NCI-H187 treated with DMSO at 0.1 percent for 48 hours (cell line): ENCODE measurements around the gene ARHGEF12.

Experiments used
- DNase-seq: peaks from one replicate; lab custom pipeline; 2025; lab: John Stamatoyannopoulos, UW

The ARHGEF12 gene, protein sequence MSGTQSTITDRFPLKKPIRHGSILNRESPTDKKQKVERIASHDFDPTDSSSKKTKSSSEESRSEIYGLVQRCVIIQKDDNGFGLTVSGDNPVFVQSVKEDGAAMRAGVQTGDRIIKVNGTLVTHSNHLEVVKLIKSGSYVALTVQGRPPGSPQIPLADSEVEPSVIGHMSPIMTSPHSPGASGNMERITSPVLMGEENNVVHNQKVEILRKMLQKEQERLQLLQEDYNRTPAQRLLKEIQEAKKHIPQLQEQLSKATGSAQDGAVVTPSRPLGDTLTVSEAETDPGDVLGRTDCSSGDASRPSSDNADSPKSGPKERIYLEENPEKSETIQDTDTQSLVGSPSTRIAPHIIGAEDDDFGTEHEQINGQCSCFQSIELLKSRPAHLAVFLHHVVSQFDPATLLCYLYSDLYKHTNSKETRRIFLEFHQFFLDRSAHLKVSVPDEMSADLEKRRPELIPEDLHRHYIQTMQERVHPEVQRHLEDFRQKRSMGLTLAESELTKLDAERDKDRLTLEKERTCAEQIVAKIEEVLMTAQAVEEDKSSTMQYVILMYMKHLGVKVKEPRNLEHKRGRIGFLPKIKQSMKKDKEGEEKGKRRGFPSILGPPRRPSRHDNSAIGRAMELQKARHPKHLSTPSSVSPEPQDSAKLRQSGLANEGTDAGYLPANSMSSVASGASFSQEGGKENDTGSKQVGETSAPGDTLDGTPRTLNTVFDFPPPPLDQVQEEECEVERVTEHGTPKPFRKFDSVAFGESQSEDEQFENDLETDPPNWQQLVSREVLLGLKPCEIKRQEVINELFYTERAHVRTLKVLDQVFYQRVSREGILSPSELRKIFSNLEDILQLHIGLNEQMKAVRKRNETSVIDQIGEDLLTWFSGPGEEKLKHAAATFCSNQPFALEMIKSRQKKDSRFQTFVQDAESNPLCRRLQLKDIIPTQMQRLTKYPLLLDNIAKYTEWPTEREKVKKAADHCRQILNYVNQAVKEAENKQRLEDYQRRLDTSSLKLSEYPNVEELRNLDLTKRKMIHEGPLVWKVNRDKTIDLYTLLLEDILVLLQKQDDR (N-terminal part only)

DNA sequence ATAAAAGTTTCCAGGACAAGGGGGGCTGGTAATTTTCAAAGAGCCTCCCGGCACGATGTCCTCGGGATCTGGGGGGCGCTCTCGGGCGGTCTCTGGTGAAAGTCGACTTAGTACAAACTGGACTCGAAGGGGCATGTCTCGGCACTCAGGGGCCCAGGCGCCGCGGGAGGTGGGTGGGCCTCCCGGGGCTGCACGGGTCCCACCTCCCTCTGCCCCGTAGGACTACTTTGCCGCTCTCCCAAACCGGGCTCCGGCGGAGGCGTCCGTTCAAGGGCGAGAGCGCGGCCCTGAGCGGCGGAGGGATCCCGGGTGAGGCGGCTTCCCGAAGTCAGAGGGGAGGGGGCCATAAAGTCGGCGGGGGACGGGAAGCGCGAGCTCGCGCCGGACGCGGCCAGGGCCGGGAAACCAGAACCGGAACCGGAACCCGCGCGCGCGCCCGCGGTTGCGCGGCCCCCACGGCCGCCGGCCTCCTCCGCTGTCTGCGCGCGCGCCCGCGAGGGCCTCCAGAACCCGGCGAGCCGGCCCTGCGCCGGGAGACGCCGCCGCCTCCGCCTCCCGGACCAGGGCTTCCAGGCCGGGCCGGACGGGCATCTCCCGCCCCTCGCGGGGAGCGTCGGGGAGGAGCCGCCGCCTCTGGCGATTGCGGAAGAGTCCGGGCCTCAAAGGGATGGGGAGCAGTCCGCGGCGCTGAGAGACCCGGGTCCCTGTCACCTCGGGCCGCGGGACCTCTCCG is at the start of gene ARHGEF12:
TSS of gene ARHGEF12 (plus strand) at position 506 of the 733 bp plus-strand sequence. CDS start 831 bp downstream, outside the sequence.
- DNase-seq: peak; percentile 51

DNA sequence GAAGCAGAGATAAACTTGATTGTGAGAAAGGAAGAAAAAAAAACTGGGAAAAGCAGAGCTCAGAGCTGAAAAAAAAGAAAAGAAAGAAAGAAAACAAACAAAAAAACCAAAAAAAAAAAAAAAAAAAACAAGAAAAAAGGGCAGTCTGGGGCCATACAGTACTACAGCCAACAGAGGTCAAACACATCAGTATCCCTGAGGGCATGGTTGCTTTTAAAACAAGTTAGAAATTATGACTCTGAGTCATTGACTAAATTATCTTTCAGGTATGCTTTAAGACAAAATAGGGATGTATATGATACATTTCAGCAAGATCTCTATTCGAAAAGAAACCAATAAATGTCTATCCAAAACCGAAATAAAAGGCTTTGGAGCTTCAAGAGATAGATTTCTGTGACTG is 48.2 kb upstream of the ARHGEF12 start:
- DNase-seq: no peak

DNA sequence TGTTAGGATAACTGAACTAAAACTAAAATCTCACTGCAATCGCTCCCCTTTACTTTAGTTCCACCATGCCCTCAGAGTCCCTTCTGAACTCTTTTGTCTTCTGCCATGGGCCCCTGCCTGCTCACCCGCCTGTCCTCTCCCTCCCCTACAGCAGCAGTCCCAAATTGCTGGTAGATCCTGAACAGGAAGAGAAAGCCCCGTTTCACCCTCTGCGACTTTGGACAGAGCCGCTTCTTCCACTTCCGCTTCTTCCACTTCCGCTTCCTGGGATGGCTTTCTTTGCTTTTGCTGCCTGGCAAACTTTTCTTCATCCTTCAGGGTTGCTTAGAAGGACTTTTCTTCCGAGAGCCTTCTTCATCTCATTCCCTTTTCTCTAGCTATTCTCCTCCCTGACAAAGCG is 46.8 kb upstream of the ARHGEF12 start:
- DNase-seq: no peak

DNA sequence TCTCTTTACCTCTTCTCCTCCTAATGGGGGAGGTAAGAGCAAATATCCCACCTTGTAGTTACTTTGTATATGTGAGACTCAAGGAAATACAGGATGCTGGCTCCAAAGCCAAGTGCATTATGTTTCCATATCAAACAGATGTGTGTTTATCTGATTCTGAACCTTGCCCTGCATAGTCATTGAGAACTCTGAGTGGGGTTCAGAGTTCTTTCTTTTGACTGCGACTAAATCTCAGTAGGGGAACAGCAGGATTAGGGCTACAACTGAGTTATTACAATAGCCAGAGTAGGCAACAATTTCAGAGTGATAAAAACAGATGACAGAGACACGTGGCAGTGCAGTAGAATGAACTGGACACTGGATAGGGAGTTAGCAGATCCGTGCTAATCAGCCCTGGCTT is 45.3 kb upstream of the ARHGEF12 start:
- no peak for DNase-seq

DNA sequence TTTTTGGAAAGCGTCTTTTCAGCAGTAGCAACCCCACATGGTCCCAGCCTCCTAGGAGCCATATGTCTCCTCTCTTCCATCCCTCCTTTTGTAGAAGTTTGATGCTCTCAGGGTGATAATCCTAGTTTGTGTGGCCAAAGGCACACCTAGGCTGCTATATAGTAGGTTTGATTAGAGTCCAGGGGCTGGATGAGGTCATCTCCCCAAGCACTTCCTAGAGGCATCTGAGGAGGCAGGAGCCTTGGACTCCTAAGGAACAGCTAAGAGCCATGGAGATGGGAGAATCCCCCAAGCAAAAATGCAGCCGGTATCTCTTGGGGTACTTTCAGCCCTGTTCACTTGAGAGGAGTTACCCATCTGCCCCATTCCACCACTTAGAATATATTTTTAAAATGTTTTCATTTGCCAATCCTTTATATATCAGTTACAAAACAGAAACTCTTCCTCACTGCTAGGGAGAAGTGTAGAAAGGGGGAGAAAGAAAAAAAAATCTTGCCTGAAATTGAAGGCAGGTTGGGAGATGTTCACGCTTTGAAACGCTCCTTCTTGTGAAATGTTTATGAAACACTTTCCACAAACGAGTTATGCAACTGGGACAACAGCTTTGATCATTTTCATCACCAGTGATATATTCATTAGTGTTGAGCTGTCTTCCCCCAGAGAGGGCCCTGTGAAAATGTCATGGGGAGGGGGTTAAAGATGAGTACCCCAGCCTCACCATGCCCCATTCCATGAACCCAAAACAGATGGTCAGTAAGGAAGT is 43.0 kb upstream of the ARHGEF12 start:
- DNase-seq: no peak

DNA sequence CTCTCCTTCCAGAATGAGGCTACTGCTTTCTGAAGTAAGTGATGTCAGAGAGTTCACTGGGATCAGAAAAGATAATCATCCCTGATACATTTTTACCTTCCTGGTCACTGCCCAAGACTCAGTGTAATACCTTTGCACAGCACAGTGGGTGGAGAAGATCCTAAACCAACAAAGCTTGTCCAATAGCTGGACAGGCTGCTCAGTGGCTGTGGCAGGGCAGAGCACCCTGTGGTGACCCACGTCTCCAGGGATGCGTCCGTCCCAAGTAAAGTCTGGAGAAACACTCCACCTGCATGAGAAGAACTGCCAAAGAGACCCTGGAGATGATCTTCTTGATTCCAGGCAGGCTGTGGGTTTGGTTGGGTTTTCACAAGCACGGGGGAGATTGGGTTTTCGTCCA is 42.1 kb upstream of the ARHGEF12 start:
- DNase-seq: no peak

DNA sequence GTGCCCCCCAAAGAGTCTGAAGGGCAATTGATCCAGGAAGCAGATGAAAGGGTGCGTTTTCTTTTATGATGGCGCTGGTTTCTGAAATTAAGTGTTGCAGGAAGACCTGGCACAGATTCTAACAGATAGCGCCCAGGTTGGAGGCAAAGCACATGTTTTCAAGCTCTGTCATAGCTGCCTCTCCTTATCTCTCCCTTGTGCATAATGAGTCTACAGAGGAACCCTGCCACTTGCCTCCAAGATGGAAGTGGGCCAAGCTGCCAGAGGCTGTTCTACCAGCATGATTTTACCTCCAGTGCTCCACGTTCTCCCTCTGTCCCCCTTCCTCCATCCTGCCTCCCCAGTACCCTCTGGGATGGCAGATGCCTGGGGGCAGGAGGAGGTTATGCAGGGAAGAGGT is 41.1 kb upstream of the ARHGEF12 start:
- DNase-seq: no peak

DNA sequence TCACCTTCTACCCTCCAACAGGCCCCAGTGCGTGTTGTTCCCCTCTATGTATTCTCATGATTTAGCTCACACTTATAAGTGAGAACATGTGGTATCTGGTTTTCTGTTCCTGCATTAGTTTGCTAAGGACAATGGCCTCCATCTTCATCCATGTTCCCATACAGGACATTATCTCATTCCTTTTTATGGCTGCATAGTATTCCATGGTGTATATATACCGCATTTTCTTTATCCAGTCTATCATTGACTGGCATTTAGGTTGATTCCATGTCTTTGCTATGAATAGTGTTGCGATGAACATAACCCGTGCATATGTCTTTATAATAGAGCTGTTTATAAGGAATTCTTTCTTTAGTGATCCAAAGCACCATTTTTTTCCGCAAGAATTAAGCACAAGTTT is 39.7 kb upstream of the ARHGEF12 start:
- DNase-seq: no peak

DNA sequence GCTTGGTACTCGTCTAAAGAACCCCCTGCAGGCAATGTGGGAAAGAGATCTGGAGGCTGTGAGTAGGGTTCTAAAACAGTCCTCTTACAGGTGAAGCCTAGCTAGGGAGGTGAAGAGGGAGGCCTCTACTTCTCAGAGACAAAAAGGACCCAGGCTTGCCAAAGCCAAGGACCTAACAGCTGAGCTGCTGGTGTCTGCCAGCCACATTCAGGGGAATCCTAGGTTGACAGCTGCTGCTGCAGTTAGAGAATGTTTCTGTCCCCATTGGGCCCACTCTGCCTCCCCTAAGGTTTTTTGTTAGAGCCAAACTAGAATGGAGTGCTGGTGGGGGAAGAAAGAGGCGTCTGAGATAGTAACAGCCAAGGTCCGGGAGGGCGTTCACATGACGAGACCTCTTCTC is 37.8 kb upstream of the ARHGEF12 start:
- no peak for DNase-seq

DNA sequence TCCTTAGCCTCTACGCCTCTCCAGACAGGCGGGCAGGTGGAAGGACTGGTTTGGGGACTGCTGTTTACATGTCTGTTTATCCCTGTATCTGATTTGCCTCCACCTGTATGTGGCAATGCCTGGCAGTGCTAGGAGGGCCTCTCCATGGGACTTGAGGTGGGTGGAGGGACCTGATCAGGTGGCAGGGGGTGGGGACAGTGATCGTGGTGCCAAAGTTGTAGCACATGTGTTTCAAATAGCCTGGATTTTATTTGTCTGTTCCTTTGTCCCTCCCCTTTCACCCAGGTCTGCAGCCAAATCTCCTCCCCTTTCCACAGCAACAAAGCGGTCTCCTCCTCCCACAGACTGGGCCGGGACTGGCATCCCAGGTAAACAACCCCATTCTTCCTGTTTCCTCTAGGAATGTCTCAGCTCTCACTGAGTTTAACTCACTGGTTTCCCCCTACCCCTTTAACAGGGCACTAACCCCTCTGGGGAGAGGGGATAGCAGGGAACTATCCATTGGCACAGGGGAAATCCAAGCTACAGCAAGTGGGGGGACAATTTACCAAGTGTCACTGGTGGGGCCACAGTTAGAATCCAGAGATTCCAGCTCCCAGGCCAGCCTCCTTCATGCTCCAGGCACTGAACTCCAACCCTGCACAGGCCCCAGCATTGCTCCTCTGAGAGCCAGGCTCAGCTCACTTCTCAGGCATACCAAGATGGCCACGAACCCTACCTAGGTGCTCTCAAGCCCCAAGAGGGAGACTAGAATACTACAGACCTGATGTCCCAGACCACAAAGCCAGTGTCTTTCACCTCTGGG is 34.0 kb upstream of the ARHGEF12 start:
- DNase-seq: no peak

DNA sequence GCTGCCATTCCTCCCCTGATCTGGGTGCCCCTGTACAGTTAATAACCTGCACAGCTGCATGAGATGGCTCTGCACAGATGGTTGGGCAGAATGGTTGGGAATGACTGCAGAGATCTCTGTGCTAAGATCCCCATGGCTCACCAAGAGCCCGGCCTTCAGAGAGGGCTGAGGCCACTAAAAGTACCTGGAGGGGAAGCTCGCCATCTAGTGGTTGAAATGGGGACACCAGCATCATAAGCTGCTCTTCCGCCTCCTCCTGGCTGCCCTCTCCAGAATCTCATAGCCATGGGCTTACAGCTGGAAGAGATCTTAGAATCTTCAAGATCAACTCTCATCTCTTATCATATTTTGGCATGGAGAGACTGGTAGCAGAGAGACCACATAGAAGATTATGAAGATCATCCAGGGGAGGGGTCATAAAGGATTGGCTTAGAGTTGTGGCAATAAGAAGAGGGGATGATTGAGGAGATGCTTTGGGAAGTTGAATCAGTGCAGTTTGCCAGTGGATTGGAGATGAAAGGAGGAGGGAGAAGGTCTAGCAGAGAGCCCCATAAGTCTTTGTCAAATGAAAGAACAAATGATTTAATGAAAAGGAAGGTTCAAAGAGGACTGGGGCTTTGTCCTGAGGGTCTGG is 33.1 kb upstream of the ARHGEF12 start:
- DNase-seq: peak; percentile 44

DNA sequence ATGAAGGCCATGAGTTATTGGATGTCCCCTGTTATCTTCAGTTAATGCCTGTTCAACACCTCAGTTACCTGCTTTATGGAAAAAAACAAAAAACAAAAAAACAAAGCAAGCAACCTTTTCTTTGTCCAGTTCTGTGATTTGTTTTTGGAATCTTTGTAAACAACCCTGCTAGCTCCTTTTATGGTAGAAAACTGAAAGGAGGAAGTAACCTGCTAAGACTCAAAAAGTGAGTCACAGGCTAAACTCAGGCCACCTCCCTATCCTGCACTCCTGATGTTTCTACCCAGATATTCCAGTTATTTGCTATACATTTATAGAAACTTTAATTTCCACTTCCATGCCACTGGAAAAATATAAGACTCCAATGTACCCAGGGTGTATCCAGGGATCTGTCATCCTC is 31.7 kb upstream of the ARHGEF12 start:
- DNase-seq: no peak

DNA sequence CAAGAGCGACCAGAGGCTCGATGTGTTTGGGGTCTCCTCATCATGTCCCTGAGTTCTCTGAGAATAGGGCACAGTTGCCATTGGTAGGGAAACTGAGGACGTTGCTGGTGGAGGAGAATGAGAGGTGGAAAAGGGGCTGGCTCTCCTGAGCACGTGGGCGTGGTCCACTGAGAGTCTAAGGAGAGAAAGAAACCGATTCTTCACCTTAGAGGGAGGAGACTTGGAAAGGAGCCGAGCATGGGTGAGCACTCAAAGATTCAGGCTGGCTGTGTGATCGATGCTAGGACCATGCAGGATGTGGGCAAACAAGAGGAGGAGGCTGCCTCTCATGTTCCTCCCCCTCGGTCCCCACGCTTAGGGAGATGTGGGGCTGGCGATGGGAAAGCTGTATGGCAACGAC is 30.9 kb upstream of the ARHGEF12 start:
- no peak for DNase-seq

DNA sequence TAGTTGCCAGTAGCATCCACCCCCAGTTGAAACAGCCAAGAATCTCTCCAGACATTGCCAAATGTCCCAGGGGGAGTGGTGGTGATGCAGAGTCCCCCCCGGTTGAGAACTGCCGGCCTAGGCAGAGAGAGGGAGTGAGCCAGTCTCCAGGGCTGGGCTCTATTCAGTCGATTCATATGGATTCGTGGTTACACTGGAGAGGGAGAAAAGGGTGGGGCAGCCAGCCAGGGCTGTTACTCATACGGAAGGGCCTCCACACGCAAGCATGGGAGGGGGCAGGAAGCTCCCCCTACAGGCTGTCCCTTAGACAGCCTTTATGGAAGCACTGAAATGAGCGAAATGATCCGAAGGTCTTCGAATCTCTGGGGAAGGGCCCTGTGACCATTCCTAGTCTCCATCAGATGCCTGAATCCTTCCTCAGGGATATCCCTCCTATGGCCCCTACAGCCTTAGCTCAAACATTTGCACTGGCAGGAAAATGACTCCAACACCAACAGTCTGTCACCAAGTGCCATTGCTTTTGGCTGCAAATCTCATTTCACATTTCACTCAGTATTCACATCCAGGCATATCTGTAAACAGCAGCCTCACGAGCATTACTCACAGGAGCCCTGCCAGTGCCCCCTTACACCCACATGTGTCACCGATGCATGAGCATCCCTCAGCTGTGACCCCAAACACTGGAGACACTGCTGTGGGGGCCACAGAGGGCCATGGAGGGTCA is 29.5 kb upstream of the ARHGEF12 start:
- DNase-seq: no peak

DNA sequence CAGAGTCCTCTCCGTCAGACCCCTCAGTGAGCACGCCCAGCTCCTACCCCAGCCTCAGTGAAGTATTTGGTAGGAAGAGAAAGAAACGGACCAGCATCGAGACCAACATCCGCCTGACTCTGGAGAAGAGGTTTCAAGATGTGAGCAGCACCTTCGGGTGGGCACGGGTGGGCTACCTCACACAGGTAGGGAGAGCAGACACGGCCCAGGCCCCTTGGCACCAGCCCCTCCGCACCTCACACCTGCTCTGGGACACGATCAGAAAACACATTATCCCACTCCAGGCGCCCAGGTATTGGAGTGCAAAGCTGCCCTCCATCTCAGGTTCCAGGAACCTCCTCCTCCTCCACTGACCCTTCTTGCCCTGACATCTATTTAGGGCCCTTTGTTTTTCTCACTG is 28.7 kb upstream of the ARHGEF12 start:
- no peak for DNase-seq

DNA sequence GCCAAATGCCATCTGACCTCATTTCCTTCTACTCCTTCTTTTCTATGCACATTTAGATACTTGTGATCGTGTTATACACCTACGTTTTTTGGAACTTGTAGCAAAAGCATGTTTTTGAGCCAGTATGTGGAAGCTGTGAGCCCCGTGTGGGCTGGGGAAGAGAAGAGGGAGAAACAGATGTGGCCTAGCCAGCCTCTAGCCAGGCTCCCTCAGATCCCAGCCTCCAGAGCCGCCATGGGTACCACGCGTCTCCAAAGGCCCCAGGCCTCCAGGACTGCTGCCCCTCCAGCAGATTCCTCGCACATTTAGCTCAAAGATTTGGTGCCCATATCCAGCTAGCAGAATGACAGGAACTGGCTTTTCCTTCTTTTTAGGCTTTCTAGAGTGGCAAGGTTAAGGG is 28.1 kb upstream of the ARHGEF12 start:
- no peak for DNase-seq

DNA sequence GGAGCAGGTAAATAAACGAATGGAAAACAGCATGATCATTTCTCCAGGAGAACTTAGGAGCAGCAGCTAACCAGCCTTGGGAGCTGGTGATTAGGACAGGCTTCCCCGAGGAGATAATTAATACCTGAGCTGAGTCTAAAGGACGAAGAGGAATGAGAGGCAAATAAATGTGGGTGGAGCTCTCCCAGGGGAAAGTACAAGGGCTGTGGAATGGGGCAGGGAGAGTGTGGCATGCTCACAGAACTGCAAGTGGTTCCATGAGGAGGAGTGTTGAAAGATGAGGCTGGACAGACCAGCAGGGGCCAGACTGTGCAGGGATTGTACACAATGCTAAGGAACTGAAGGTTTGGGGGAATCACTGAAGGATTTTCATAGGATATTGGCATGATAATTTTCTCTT is 25.3 kb upstream of the ARHGEF12 start:
- DNase-seq: no peak

DNA sequence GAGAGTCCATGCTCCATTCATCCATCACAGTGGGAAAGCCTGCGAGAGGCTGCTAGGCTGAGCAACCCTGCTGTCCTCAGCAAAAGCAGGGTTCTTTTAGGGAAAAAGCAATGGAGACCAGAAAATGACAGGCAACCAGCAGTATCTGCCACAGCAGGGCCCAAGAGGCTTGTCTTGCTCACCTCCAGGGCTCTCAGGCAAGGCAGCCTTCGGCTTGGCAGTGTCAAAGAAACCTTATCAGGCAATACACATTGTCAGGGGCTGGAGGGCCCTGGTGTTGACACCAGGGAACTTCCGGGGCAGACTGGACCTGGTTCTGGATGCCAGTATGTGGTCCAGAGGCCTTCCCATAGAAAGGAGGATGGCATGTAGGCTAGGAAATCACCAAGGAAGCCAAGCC is 21.4 kb upstream of the ARHGEF12 start:
- DNase-seq: no peak
